Testis (tissue), 2 donors: Measurements from ENCODE around the gene MIB2.

Experiments
- POLR2A ChIP-seq: fragments of 450-650 bp; IDR thresholded peaks from one replicate; pipeline ENCODE4 v1.6.1; 2017; ENCODE audit warnings: antibody characterized with exemption, mild to moderate bottlenecking, moderate library complexity
- TF ChIP-seq, protein P1 (sequence below), 3 experiments: fragments of 450-650 bp in 2 of 3; fragments of 200-600 bp in 1 of 3; sonication (generic) in 1 of 3; IDR thresholded peaks; one replicate each; pipeline ENCODE4 v1.5.1; 2016 to 2019; ENCODE audit warnings: antibody characterized with exemption in 3 of 3, mild to moderate bottlenecking in 2 of 3, moderate library complexity in 1 of 3

- TF ChIP-seq, protein P1, sequence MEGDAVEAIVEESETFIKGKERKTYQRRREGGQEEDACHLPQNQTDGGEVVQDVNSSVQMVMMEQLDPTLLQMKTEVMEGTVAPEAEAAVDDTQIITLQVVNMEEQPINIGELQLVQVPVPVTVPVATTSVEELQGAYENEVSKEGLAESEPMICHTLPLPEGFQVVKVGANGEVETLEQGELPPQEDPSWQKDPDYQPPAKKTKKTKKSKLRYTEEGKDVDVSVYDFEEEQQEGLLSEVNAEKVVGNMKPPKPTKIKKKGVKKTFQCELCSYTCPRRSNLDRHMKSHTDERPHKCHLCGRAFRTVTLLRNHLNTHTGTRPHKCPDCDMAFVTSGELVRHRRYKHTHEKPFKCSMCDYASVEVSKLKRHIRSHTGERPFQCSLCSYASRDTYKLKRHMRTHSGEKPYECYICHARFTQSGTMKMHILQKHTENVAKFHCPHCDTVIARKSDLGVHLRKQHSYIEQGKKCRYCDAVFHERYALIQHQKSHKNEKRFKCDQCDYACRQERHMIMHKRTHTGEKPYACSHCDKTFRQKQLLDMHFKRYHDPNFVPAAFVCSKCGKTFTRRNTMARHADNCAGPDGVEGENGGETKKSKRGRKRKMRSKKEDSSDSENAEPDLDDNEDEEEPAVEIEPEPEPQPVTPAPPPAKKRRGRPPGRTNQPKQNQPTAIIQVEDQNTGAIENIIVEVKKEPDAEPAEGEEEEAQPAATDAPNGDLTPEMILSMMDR (IDR thresholded peaks at IDR 0.05): no peak
- no peak for TF ChIP-seq POLR2A
Measured at GRCh38 chr1:1604374-1605033, 10.8 kb upstream of the MIB2 start.
